Stomach (tissue), 4 donors: Measurements from ENCODE around the gene UBE2V1.

Source experiments
- CTCF ChIP-seq, 7 experiments: fragments of 450-650 bp in 4 of 7; fragments of 200-600 bp in 3 of 7; sonication (generic) in 3 of 7; IDR thresholded peaks; one replicate each; pipeline ENCODE4 v1.5.1; 2016 to 2019; ENCODE audit warnings: antibody characterized with exemption in 7 of 7, control low read depth in 2 of 7, mild to moderate bottlenecking in 1 of 7
- POLR2A ChIP-seq, 4 donors: fragments of 450-650 bp; IDR thresholded peaks; one replicate each; pipeline ENCODE4 v1.6.1; 2016; ENCODE audit warnings: antibody characterized with exemption in 4 of 4, control low read depth in 2 of 4, mild to moderate bottlenecking in 1 of 4, moderate library complexity in 1 of 4
- POLR2AphosphoS5 ChIP-seq, 3 donors: sonication (generic); formaldehyde crosslinking; IDR thresholded peaks; one replicate each; pipeline ENCODE4 v1.6.1; 2016; ENCODE audit warnings: antibody characterized with exemption in 3 of 3

- TF ChIP-seq POLR2A (IDR thresholded peaks at IDR 0.05) (no peak), CTCF (IDR thresholded peaks at IDR 0.05) (no peak), POLR2AphosphoS5 (IDR thresholded peaks at IDR 0.05) (no peak)
Observed at GRCh38 chr20:50089140-50089786, 23.7 kb downstream of the UBE2V1 start.
